ENCODE measurements around the gene SYTL3.

The SYTL3 gene

DNA sequence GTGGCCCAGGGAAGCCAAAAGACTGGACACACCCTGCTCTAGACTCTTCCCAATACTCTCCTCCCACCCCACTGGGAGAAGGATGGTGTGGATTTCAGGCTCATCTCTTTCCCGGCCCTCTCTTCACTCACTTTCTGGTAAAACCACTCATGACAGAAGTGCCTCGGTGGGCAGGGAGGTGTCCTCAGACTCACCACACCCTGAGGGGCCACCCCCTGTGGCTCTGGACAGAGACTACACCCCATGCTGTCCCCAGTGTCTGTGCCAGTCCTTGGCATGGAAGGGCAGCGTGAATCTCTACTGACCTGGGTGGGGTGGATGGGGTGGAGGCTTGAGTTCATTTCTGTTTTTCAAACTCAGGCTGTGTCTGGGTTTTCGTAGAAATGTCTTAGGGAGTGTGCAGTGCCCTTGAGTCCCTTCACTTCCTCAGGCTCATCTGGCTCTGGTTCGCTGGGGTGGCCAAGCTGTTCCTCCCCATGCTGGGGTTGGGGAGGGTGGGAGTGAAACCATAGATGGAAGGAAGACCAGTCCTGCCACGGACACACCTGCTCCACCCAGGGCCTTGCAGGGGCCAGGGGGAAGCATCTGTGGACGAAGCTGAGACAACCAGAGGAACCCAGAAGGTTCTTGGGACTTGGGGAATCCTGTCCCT lies 110.2 kb downstream of the SYTL3 start:
- no peak overlapping the region for H3K4me3 ChIP-seq (ENCODE audit: control insufficient read depth, low read depth, low read length)
- TF ChIP-seq CTCF (conservative IDR thresholded peaks at IDR 0.05; ENCODE audit: control insufficient read depth, insufficient read depth, low read depth, low read length) = no peak
- DNase-seq (ENCODE audit: low read depth) = no peak

- H3K4me3 ChIP-seq (ENCODE audit: control insufficient read depth, low read depth, low read length) = no peak overlapping the region
- TF ChIP-seq CTCF (conservative IDR thresholded peaks at IDR 0.05; ENCODE audit: control insufficient read depth, insufficient read depth, low read depth, low read length) = no peak
- no peak for DNase-seq (ENCODE audit: low read depth)
Measured at GRCh38 chr6:158760618-158761250, 110.9 kb downstream of the SYTL3 start.

DNA sequence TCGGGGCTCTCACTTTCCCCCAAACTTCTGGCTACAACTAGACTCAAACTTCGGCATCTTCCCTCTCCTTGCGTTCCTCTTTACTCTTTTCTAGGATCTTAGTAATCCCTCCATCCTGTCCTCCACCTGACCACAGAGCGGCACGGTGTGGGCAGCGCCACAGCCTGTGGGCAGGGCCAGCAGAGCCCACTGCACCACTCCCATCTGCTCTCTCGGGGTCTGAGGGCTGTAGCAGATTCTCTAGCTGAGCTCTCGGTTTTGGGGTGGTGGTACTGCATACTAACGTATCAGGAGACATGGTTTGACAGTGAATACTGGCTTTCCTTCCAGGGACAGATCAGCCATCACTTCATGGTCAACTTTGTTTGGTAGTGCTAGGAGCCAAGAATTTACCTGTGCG lies 111.9 kb downstream of the SYTL3 start:
- DNase-seq (ENCODE audit: low read depth) = no peak
- no peak for TF ChIP-seq CTCF (conservative IDR thresholded peaks at IDR 0.05; ENCODE audit: control insufficient read depth, insufficient read depth, low read depth, low read length)
- no peak overlapping the region for H3K4me3 ChIP-seq (ENCODE audit: control insufficient read depth, low read depth, low read length)

DNA sequence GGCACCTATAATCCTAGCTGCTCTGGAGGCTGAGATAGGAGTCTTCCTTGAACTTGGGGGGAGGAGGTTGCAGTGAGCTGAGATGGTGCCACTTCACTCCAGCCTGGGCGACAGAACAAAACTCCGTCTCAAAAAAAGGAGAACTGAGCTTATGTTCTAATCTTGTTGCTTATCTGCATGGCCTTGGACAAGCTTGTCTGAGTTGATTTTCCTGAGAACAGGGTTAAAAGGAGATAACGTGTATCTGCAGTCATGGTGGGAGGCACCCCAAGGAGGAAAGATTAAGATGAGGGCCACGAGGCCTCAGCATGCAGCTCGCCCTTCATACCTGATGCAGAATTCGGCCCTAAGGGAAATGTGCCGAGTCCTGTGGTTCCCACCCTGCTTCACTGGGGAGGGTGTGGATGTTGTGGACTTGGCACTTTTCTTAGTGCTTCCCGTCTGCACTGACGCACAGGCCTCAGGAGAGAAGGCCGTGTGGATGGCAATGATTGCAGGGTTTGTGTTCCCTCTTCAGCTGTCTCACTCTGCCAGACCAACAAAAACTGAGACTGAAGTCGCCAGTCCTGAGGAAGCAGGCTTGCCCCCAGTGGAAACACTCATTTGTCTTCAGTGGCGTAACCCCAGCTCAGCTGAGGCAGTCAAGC lies 113.1 kb downstream of the SYTL3 start:
- no peak for DNase-seq (ENCODE audit: low read depth)
- TF ChIP-seq CTCF (conservative IDR thresholded peaks at IDR 0.05; ENCODE audit: control insufficient read depth, insufficient read depth, low read depth, low read length) = no peak
- no peak overlapping the region for H3K4me3 ChIP-seq (ENCODE audit: control insufficient read depth, low read depth, low read length)

DNA sequence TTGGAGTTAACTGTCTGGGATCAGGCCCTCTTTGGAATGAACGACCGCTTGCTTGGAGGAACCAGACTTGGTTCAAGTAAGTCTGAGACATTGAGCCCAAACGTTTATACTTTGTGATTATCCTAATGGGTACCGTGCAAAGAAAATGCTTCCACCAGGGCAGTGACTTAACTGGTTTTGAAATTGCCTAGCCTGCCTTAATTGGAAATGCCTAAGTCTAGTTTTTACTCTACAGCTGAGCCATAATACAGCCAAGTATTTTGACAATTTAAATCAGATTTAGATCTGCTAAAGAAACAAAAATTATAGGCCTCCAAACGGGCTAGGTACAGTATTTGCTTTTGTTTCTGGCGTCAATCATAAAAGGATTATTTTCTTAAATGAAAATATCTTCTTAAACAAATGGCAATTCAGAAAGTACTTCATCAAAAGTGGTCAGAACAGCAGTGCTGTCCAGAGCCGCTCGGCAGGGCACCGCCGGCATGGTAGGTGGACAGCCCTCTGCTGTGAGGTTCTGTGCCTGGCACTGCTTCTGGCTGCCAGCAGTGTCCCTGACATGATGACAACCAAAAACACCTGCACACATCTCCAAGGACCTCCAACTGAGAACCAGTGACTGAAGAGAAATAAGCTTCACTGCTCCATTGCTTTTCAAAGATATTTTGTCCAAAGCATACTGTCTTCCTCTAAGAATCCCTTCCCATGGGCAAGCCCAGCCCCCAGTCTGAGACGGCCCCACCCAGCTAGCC lies 113.8 kb downstream of the SYTL3 start:
- TF ChIP-seq CTCF (conservative IDR thresholded peaks at IDR 0.05; ENCODE audit: control insufficient read depth, insufficient read depth, low read depth, low read length) = no peak
- DNase-seq (ENCODE audit: low read depth) = no peak
- no peak overlapping the region for H3K4me3 ChIP-seq (ENCODE audit: control insufficient read depth, low read depth, low read length)

- no peak for TF ChIP-seq CTCF (conservative IDR thresholded peaks at IDR 0.05; ENCODE audit: control insufficient read depth, insufficient read depth, low read depth, low read length)
- no peak for DNase-seq (ENCODE audit: low read depth)
Measured at GRCh38 chr6:158764183-158764849, 114.5 kb downstream of the SYTL3 start.

More at GRCh38 chr6:158764183-158764849, 114.5 kb downstream of the SYTL3 start:
- no peak overlapping the region for H3K4me3 ChIP-seq (ENCODE audit: control insufficient read depth, low read depth, low read length)

All from fibroblast of mammary gland (primary cell).